OCI-LY3 (cell line): Measurements from ENCODE around the gene ERVV-1.
"Not testable (repeated sequence)": the region's sequence is repeated elsewhere in the genome, so short reads cannot be mapped to it uniquely, and the experiment has no call there.

Source experiments
- H2AFZ ChIP-seq: fragments of 200-600, 300-600 bp; shearing (Covaris generic); 2 replicates; pipeline ENCODE4 v1.6.0; 2014; ENCODE audit warnings: antibody characterized with exemption, low read depth, low read length
- H3K27ac ChIP-seq: fragments of 200-600, 300-600 bp; sonication (generic); 2 replicates; pipeline ENCODE4 v1.5.1; 2014; ENCODE audit warnings: mild to moderate bottlenecking, low read length, moderate library complexity, mixed read lengths
- H3K27me3 ChIP-seq: fragments of 200-600, 300-600 bp; sonication (generic); 2 replicates; pipeline ENCODE4 v1.6.1; 2014; ENCODE audit warnings: low read depth, low read length, mixed read lengths
- H3K36me3 ChIP-seq: fragments of 200-600, 300-600 bp; sonication (generic); replicated peaks from 2 replicates; pipeline ENCODE3; 2014; ENCODE audit warnings: low read depth, low read length, mixed read lengths
- H3K4me1 ChIP-seq: fragments of 300-600, 200-600 bp; sonication (generic); 2 replicates; pipeline ENCODE4 v1.6.1; 2014; ENCODE audit warnings: low read length, mixed read lengths
- H3K4me2 ChIP-seq: fragments of 200-600, 300-600 bp; sonication (generic); 2 replicates; pipeline ENCODE4 v1.6.1; 2014; ENCODE audit warnings: low read length, mixed read lengths
- H3K4me3 ChIP-seq: fragments of 300-600, 200-600 bp; sonication (generic); 2 replicates; pipeline ENCODE4 v1.5.1; 2014; ENCODE audit warnings: antibody characterized with exemption, mild to moderate bottlenecking, low read length, moderate library complexity
- H3K79me2 ChIP-seq: fragments of 300-600, 200-600 bp; shearing (Covaris generic); 2 replicates; pipeline ENCODE4 v1.6.1; 2014; ENCODE audit warnings: mild to moderate bottlenecking, low read length, mixed read lengths
- H3K9ac ChIP-seq: fragments of 300-600, 200-600 bp; shearing (Covaris generic); 2 replicates; pipeline ENCODE4 v1.6.0; 2014; ENCODE audit warnings: mild to moderate bottlenecking, low read length, moderate library complexity
- H3K9me3 ChIP-seq: fragments of 200-600, 300-600 bp; shearing (Covaris generic); 2 replicates; pipeline ENCODE4 v1.6.1; 2014; ENCODE audit warnings: low read length, mixed read lengths; ENCODE audit not compliant: insufficient read depth
- H4K20me1 ChIP-seq: fragments of 200-600, 300-600 bp; sonication (generic); 2 replicates; pipeline ENCODE4 v1.6.1; 2016; ENCODE audit warnings: low read length, mixed read lengths; ENCODE audit not compliant: insufficient read depth
- CTCF ChIP-seq: fragments of 200-600, 300-600 bp; sonication (generic); IDR thresholded peaks from 2 replicates; pipeline ENCODE4 v1.5.1; 2014; ENCODE audit warnings: antibody characterized with exemption, low read length, low read depth
- EZH2phosphoT487 ChIP-seq: fragments of 200-600 bp; shearing (Covaris generic); IDR thresholded peaks from 2 replicates; pipeline ENCODE4 v1.6.1; 2018; ENCODE audit warnings: antibody characterized with exemption, mixed run types, low read depth

Gene ERVV-1, protein sequence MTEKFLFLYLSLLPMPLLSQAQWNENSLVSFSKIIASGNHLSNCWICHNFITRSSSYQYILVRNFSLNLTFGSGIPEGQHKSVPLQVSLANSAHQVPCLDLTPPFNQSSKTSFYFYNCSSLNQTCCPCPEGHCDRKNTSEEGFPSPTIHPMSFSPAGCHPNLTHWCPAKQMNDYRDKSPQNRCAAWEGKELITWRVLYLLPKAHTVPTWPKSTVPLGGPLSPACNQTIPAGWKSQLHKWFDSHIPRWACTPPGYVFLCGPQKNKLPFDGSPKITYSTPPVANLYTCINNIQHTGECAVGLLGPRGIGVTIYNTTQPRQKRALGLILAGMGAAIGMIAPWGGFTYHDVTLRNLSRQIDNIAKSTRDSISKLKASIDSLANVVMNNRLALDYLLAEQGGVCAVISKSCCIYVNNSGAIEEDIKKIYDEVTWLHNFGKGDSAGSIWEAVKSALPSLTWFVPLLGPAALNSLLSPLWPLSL

DNA sequence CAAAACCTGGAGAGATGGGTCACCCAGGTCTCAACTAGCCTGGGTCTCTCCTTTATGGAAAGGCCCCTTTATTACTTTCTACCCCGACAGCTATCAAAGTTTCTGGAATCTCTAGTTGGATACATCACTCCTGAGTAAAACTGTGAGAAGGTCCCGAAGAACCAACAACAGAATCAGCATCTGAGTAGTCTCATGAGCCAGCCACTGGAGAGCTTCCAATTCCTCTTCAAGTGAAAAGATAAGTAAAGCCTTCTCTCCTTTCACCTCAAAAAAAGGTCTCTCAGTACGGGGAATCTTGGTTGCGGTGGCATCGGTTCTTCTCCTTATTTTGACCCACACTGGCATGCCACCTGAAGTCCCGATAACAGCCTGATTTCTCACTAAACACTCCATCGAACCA is at the start of gene ERVV-1:
ERVV-1 (plus strand) TSS at position 301 of the 400 bp plus-strand sequence. CDS start 170 bp downstream, outside the sequence.
- Histone ChIP-seq H3K9ac (no peak within 1 kb of the TSS), H3K4me2 (no peak within 1 kb of the TSS), H3K36me3 (peaks cover 50% of the 10 kb centered on the region), H3K4me1 (peaks cover 26% of the 10 kb centered on the region), H3K27me3 (no peaks in the 10 kb centered on the region), H3K9me3 (peaks cover 29% of the 10 kb centered on the region; the same call in 1 of the 2 replicates), H4K20me1 (no peaks in the 10 kb centered on the region), H3K4me3 (no peak within 1 kb of the TSS), H3K79me2 (no peaks in the 10 kb centered on the region), H2AFZ (no peak within 1 kb of the TSS), H3K27ac (no peak within 1 kb of the TSS)
- TF ChIP-seq CTCF (no peak), EZH2phosphoT487 (no peak)

GRCh38 chr19:52967772-52968171 is 45.9 kb upstream of the ERVV-1 start:
- no peak overlapping the region for H3K4me3 ChIP-seq
- TF ChIP-seq EZH2phosphoT487 (no peak), CTCF (no peak)
- 0 out of 2 replicates have a peak, but pooled peaks cover 4% of the 10 kb centered on the region for H3K4me1 ChIP-seq
- no peak overlapping the region for H3K9ac ChIP-seq
- peaks cover 19% of the 10 kb centered on the region; the same call in 1 of the 2 replicates for H3K9me3 ChIP-seq
- peaks cover 8% of the 10 kb centered on the region for H3K36me3 ChIP-seq
- H2AFZ ChIP-seq: no peak overlapping the region
- H3K27ac ChIP-seq: no peak overlapping the region
- no peak overlapping the region for H3K4me2 ChIP-seq
- H4K20me1 ChIP-seq: no peaks in the 10 kb centered on the region
- no peaks in the 10 kb centered on the region for H3K79me2 ChIP-seq
- H3K27me3 ChIP-seq: no peaks in the 10 kb centered on the region; the same call in 1 of the 2 replicates

GRCh38 chr19:52981329-52981728 is 32.4 kb upstream of the ERVV-1 start:
- H3K27me3 ChIP-seq: no peaks in the 10 kb centered on the region
- peaks cover 7% of the 10 kb centered on the region for H3K36me3 ChIP-seq
- H3K4me2 ChIP-seq: no peak overlapping the region
- no peaks in the 10 kb centered on the region for H3K4me1 ChIP-seq
- H3K9me3 ChIP-seq: no peaks in the 10 kb centered on the region; the same call in 1 of the 2 replicates
- H3K4me3 ChIP-seq: no peak overlapping the region
- TF ChIP-seq CTCF (no peak), EZH2phosphoT487 (no peak)
- no peak overlapping the region for H2AFZ ChIP-seq
- no peaks in the 10 kb centered on the region for H4K20me1 ChIP-seq
- H3K9ac ChIP-seq: no peak overlapping the region
- no peaks in the 10 kb centered on the region for H3K79me2 ChIP-seq
- H3K27ac ChIP-seq: no peak overlapping the region

- H2AFZ ChIP-seq, H3K9me3 ChIP-seq, H4K20me1 ChIP-seq, H3K27ac ChIP-seq, H3K9ac ChIP-seq, H3K27me3 ChIP-seq, H3K4me3 ChIP-seq, H3K4me2 ChIP-seq, H3K4me1 ChIP-seq, H3K79me2 ChIP-seq, H3K36me3 ChIP-seq: not testable (repeated sequence)
Measured at GRCh38 chr19:52983167-52983566, 30.6 kb upstream of the ERVV-1 start.
